ENCODE measurements around the gene CSNK1D.
"Not testable (repeated sequence)": the region's sequence is repeated elsewhere in the genome, so short reads cannot be mapped to it uniquely, and the experiment has no call there.

The CSNK1D gene

GRCh38 chr17:82195675-82196672, 77.5 kb downstream of the CSNK1D start:
- Mint-ChIP-seq H3K27ac (no peak overlapping the region), H3K27me3 (no peaks in the 10 kb centered on the region), H3K36me3 (ENCODE audit: insufficient read depth) (peaks cover 20% of the 10 kb centered on the region), H3K4me3 (no peak overlapping the region), H3K9me3 (no peaks in the 10 kb centered on the region), H3K4me1 (ENCODE audit: low read depth in 2 of 2) (peaks cover 8 to 18% of the 10 kb centered on the region in 2 donors)
- no peak for ATAC-seq (replicated peaks)
- no peak for DNase-seq

GRCh38 chr17:82194765-82195164, 78.7 kb downstream of the CSNK1D start:
- no peaks in the 10 kb centered on the region for H3K27me3 Mint-ChIP-seq
- no peaks in the 10 kb centered on the region for H3K9me3 Mint-ChIP-seq

GRCh38 chr17:82193520-82194220, 79.8 kb downstream of the CSNK1D start:
- Mint-ChIP-seq H3K36me3 (ENCODE audit: insufficient read depth) (peaks cover 18% of the 10 kb centered on the region), H3K4me3 (no peak overlapping the region), H3K9me3 (no peaks in the 10 kb centered on the region), H3K27ac (peak overlapping the region; percentile 53 to 69), H3K27me3 (no peaks in the 10 kb centered on the region), H3K4me1 (ENCODE audit: low read depth in 2 of 2) (peaks cover 6 to 8% of the 10 kb centered on the region in 2 donors)
- DNase-seq (no peak), ATAC-seq (replicated peaks) (no peak)

More at GRCh38 chr17:82194765-82195164, 78.7 kb downstream of the CSNK1D start:
- peaks cover 20% of the 10 kb centered on the region for H3K36me3 Mint-ChIP-seq (ENCODE audit: insufficient read depth)
- ATAC-seq (replicated peaks), result no peak
- DNase-seq, result no peak
- H3K4me3 Mint-ChIP-seq, result no peak overlapping the region
- H3K27ac Mint-ChIP-seq, result no peak overlapping the region
- peaks cover 8 to 9% of the 10 kb centered on the region in 2 donors for H3K4me1 Mint-ChIP-seq (ENCODE audit: low read depth in 2 of 2)

GRCh38 chr17:82193050-82193449, 80.5 kb downstream of the CSNK1D start:
- H3K9me3 Mint-ChIP-seq; DNase-seq; ATAC-seq (replicated peaks); H3K4me3 Mint-ChIP-seq; H3K27me3 Mint-ChIP-seq; H3K4me1 Mint-ChIP-seq (ENCODE audit: low read depth in 2 of 2): not testable (repeated sequence)
- Mint-ChIP-seq H3K36me3 (ENCODE audit: insufficient read depth) (peaks cover 14% of the 10 kb centered on the region), H3K27ac (peak overlapping the region in 1 of 2 donors; percentile 53)
